ENCODE measurements around the gene HDLBP.

Gene HDLBP, protein sequence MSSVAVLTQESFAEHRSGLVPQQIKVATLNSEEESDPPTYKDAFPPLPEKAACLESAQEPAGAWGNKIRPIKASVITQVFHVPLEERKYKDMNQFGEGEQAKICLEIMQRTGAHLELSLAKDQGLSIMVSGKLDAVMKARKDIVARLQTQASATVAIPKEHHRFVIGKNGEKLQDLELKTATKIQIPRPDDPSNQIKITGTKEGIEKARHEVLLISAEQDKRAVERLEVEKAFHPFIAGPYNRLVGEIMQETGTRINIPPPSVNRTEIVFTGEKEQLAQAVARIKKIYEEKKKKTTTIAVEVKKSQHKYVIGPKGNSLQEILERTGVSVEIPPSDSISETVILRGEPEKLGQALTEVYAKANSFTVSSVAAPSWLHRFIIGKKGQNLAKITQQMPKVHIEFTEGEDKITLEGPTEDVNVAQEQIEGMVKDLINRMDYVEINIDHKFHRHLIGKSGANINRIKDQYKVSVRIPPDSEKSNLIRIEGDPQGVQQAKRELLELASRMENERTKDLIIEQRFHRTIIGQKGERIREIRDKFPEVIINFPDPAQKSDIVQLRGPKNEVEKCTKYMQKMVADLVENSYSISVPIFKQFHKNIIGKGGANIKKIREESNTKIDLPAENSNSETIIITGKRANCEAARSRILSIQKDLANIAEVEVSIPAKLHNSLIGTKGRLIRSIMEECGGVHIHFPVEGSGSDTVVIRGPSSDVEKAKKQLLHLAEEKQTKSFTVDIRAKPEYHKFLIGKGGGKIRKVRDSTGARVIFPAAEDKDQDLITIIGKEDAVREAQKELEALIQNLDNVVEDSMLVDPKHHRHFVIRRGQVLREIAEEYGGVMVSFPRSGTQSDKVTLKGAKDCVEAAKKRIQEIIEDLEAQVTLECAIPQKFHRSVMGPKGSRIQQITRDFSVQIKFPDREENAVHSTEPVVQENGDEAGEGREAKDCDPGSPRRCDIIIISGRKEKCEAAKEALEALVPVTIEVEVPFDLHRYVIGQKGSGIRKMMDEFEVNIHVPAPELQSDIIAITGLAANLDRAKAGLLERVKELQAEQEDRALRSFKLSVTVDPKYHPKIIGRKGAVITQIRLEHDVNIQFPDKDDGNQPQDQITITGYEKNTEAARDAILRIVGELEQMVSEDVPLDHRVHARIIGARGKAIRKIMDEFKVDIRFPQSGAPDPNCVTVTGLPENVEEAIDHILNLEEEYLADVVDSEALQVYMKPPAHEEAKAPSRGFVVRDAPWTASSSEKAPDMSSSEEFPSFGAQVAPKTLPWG (N-terminal part only)

DNA sequence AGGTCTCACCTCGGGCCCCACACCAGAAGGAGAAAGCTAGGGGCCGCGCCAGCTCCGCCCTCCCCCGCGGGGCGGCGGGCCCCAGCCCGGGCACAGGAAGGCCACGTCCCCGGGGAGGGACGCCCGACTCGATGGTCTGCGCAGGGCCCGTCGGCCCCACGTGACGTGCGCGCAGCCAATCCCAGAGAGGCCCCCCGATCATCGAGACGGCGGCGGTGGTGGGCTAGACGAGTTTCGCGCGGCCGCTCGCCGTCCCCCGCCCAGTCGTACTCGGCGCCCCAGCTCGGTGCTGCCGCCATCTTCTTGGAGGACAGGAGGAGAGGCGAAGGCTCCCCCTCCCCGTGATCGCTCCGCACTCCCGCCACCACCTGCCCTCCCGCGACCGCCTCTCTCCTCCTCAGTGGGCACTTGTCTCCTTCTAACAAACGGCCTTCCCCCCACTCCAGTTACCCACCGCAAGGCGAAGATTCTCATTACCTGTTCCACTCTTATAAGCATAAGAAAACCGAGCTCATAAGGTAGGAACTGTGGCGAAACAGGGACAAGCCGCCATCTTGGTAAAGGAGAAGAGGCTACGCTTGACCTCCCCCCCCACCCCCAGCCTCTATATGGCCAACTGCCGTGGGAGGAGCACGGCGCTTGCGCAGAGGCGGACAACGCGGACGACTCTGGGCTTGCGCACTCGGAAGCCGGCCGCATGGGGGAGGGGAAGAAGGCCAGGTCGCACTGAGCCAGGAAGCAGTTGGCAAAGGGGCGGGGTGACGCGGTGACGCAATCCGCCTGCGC lies at the start of gene HDLBP:
Gene HDLBP (minus strand): TSS at position 580 of the 786 bp plus-strand sequence. CDS start 48,803 bp downstream, outside the sequence.
- DNase-seq (ENCODE audit: low spot score): peak; percentile 98

- DNase-seq (ENCODE audit: low spot score): no peak
These were observed 49.3 kb upstream of the HDLBP start for GRCh38 chr2:241364781-241365180.

DNA sequence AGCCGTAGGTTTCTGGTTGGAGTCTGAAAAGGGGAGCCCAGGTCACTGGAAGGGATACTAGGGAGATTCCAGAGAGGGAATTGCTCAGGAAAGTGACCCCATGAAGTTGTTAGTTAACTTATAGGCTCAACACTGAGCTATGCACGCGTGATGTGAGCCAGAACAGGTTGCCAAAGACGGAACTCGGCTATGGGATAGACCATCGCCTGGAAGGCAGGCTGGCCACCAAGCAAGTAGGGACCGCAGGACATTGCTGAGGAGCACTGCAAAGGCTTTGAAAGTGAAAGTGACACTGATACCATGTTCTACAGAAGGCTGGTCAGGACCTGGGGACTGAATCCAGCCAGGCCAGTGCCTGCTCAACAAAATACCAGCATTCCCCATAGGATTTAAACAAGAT lies 48.0 kb upstream of the HDLBP start:
- DNase-seq (ENCODE audit: low spot score): no peak

DNA sequence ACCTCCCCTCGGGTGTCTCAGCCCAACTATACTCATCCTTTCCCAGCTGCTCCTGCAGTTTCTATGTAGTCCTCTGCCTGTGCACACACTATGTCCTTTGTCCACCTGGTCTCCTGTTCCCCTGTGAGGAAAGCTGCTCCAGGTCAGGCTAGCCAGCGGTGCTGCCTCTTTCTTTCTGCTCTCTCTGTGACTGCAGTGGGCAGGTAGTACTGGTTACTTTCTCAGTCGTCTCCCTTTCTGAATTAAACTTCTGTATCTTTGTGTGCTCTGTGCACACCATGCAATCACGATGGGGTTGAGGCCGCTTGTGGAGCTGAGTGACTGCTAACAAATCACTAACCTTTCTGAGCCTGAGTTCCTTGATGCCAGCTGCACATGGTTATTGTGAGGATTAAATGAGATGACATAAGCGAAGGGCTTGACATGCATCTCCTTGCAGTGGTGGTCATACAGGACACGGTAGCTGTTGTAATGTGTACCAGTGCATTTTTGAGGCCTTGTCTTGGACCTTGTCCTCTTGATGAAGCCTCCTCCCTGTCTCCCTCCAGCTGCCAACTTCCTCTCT lies 44.1 kb upstream of the HDLBP start:
- DNase-seq (ENCODE audit: low spot score): no peak

GRCh38 chr2:241358470-241358869 lies 43.0 kb upstream of the HDLBP start:
- no peak for DNase-seq (ENCODE audit: low spot score)

DNA sequence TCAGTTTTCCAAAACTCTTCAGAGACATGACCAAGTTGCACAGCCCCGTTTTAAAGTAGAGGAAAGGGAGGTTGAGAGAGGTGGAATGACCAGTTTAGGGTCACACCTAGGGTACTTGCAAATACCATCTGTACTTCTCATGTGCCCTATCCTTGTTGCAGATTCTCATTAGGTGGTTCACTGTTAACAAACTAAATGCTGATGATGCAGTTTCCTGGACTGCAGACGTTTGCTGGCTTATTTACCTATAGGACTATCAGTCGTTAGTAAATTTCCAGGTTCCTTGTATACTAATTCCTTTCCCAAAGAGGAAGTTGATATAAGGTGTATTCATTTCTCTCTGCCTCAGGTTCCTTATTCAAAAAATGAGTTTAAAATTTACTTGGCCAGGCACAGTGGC lies 42.1 kb upstream of the HDLBP start:
- no peak for DNase-seq (ENCODE audit: low spot score)

DNA sequence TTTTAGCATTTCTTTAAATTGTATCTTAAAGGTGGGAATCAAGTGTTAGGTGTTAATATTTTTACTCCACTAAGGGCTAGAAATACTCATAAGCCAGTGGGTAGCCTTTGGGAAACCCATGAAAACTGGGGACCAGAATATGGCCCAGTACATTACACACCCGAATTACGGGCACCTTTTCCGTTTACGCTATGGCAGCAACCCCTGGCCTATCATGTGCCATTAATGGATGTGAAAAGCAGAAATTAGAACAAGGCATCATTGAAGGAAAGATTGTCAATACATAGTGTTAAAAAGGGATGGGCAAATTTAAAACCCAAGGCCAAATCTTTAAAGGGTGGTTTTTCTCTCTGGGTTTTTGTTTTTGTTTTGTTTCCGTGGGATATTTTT lies 41.4 kb upstream of the HDLBP start:
- DNase-seq (ENCODE audit: low spot score): no peak

DNA sequence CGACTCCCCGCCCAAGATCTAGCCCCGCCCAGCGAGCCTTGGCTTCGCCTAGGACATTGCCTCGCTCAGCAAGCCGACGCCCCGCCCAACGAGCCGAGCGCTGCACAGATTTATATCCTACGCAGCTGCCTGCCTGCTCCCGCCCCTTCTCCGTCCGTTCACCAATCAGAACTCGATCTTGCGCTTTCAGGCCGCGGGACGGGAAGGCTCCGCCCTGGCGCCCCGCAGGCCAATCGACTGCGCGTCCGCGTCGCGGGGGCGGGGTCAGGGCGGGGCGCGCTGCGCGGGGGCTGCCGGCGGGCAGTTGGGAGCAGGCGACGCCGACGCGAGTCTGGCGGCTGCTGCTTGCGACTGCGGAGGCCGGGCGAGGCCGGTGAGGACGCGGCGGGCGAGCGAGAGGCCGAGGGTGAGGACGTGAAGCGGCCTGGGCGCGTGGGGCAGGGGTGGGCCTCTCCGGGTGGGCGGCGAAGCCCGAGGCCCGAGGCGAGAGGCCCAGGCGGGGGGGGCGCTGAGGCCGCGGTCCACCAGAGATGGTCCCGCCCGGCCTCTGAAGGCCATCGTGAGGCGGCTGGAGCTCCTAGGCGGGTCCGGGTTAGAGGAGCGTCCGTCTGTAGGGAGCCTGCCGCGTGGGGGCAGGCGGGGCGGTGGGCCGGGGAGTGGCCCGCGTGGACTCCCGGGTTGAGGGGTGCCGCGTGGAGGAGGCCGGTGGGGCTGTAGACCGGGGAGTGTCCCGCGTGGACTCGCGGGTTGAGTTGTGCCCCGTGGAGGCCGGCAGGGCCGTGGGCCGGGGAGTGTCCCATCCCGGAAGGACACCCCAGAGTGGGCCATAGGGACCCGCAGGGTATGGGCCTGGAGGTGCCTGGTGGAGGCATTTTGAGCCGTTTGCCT lies 40.8 kb upstream of the HDLBP start, which contains the start of gene FARP2:
Gene FARP2 (plus strand): TSS at position 303 of the 888 bp plus-strand sequence. CDS start 16,823 bp downstream, outside the sequence.
- peak; percentile 96 for DNase-seq (ENCODE audit: low spot score)

DNA sequence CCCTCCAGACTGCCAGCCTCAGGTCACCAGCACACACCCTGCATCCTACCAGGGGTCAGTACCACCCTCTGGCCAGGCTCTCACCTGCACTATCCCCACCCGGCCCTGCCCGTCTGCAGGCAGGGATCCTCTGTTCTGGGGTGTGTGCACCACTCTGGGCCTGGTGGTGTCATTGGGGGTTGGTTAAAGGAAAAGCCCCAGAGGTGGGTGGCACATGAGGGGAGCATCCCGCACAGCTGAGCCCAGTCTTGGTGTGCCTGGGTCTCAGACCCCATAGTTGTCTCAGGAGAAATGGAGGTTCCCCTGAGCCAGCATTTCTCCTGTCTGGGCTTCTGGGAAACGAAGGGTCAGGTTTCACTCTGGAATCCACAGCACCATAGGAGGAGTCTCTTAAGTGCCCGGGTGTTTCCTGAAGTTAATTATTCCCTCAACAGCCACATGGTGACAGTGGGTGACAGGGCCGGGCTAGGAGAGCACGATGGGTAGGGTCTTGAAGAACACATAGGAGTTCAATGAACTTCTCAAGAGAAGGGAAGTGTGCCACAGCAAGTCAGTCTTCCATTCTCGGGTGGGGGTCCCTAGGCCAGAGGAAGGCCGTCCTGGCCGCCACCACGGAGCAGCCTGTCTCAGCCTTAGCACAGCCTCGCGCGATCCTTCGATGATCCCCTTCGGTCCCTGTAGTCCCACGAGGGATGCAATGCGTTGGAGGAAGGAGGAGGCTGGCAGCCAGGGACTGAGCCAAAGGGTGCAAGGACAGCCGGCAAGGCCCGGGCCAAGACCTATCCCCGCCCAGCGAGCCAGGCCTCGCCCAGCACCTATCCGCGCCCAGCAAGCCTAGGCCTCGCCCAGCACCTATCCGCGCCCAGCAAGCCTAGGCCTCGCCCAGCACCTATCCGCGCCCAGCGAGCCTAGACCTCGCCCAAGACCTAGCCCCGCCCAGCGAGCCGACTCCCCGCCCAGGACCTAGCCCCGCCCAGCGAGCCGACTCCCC lies 39.5 kb upstream of the HDLBP start:
- no peak for DNase-seq (ENCODE audit: low spot score)

GRCh38 chr2:241352227-241352626 lies 36.8 kb upstream of the HDLBP start:
- no peak for DNase-seq (ENCODE audit: low spot score)

DNA sequence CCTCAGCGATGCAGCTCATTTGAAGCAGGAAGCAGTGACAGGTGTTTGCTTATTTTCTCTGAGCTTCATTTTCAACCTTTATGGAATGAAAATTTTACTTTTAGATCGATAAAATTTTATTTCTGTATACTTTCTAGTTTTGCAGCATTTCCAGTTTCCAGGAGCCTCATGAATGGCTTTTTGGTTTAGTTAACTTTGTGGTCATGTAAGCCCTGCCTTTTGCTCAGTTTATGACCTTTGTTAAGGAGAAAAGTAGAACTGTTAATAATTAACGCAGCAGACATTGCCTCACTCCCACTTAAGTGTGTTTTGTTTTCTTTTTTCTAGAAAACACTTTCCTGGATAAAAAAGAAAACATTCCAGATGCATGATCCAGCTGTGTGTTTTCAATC lies 36.2 kb upstream of the HDLBP start:
- DNase-seq (ENCODE audit: low spot score): no peak

DNA sequence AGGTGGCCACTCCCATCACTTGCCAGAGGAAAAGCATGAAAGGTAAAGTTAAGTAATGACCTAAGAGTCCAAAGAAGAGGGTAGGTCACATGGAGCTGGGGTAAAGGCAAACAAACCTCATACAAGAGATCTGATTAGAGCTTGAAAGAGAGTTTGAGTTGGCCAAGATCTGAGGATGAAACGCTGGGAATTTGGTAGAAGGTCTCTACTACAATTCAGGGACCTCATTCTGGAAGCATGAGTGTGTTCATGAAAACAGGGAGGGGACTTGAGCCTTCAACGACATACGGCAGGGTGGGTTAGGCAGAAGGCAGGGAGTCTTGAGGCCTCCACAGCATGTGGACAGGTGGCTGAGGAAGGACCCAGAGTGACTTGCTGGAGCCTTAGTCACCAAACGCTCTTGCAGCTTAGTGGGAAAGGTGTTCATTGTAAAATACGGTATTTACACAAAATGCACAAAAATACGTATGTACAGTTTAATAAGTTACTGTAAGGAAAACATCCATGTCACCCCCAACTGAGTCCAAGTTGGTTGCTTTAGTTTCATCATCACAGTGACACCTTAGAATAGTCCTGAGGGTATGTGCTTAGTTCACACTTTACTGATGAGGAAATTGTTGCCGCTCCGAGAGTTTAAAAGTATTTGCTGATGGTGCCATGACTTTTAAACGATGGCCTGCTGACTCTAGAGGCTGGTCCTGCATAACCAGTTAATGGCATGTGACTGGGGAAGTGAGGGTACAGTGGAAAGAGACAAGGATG lies 35.6 kb upstream of the HDLBP start:
- no peak for DNase-seq (ENCODE audit: low spot score)

DNA sequence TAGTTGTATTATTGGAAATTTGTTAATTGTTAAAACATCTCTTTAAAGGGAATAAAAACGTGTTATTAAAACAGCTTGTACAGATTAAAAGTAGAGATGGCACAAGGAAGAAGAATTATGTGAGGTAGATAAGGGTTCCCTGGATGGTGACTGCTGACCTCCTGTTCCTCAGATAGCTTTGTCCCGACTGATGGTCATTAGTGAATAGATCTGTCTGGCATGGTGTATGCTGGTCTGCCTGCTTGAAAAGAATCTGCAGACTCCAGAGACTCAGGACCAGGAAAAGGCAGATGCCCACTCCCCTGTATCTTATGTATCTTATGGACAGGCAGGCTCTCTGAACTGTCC lies 35.0 kb upstream of the HDLBP start:
- no peak for DNase-seq (ENCODE audit: low spot score)

DNA sequence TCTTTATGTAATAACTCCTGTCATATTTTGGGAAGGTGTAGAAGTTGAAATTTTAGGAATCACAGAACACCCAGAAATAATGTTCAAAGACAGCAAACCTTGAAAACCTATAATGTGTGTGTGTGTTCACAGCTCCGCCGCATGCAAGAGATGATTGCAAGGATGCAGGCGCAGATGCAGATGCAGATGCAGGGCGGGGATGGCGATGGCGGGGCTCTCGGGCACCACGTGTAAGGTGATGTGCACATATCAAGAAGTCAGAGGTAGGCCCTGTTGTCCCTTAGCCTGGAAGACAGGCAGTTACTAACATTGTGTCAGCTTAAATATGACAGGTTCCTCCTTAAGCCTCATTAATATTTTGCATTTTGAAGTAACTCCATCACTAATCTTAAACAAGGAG lies 34.5 kb upstream of the HDLBP start:
- no peak for DNase-seq (ENCODE audit: low spot score)

- DNase-seq (ENCODE audit: low spot score): no peak
These were observed 29.6 kb upstream of the HDLBP start for GRCh38 chr2:241344925-241345651.

DNA sequence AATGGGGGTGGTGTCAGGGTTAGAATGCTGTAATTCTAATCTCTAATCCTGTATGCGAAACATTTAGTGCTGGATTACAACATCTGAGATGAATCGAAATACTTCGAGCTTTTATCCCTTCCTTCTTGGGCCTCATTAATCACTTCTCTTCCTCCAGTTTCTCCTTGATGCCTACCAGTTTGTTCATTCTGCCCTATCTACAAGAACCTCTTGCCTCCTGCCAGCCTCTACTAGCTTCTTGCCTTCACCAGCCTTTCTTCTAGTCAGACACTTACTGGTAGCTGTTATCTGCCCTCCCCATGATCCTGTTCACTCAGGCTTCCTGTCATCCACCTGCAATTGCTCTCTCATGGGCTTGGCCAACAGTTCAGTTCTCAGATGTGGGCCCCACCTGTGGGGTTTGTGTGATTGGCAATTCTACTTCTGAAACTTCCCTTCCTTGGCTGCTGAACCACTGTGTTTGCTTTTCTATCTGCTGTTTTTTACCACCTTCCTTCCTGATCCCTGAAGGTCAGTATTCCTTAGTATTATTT lies 25.2 kb upstream of the HDLBP start:
- DNase-seq (ENCODE audit: low spot score): no peak

Measured in GM03348 (cell line).